CD4-positive, alpha-beta T cell (primary cell): ENCODE data around the gene AFAP1. TPM values are rescaled to one million over a fixed set of nuclear protein-coding genes. Genes with fewer than 3 reads are reported as not detected.

Experiments
- ATAC-seq: fragments of 200-7000 bp; cut with Tn5 transposase; one replicate; pipeline ENCODE4 v1.10.0; 2022; ENCODE audit warnings: mild to moderate bottlenecking; ENCODE audit not compliant: poor library complexity
- CTCF ChIA-PET: fragments of 350-600 bp; sonication (Branson Sonifier 250); formaldehyde crosslinking; loops from one replicate; lab custom pipeline; 2021; ENCODE audit warnings: antibody characterized with exemption, inconsistent platforms; lab: Charles Lee
- POLR2A ChIA-PET: fragments of 350-600 bp; sonication (Branson Sonifier 250); formaldehyde crosslinking; loops from one replicate; lab custom pipeline; 2021; ENCODE audit warnings: antibody characterized with exemption, inconsistent platforms; lab: Charles Lee
- DNase-seq, 14 experiments: peaks; one replicate each; pipeline ENCODE4 v3.0.0-alpha.2; 2013 to 2020; ENCODE audit warnings: mixed read lengths in 2 of 14
- H3K27ac ChIP-seq, 2 donors: one replicate each; pipeline versions ENCODE4 v1.5.1 to v1.7.0; 2013; ENCODE audit warnings: low read length in 2 of 2, low read depth in 1 of 2, mild to moderate bottlenecking in 1 of 2
- H3K27me3 ChIP-seq, 2 experiments: 1 replicate in 1 of 2; 2 replicates in 1 of 2; pipeline versions ENCODE4 v1.6.1 to v1.7.0; 2013; ENCODE audit warnings: low read length in 2 of 2, control low read depth in 1 of 2, mild to moderate bottlenecking in 1 of 2, moderate library complexity in 1 of 2; ENCODE audit not compliant: insufficient read depth in 2 of 2, control insufficient read depth in 1 of 2
- H3K36me3 ChIP-seq: one replicate; pipeline ENCODE4 v1.6.1; 2013; ENCODE audit warnings: low read length, control low read depth; ENCODE audit not compliant: insufficient read depth
- H3K4me1 ChIP-seq: one replicate; pipeline ENCODE4 v1.6.1; 2013; ENCODE audit warnings: low read length, control low read depth; ENCODE audit not compliant: insufficient read depth
- H3K4me3 ChIP-seq: one replicate; pipeline ENCODE4 v1.5.1; 2013; ENCODE audit warnings: mild to moderate bottlenecking, low read length, moderate library complexity
- H3K9me3 ChIP-seq, 2 experiments: 1 replicate in 1 of 2; 2 replicates in 1 of 2; pipeline versions ENCODE4 v1.6.1 to v1.7.0; 2013; ENCODE audit warnings: low read length in 2 of 2, mild to moderate bottlenecking in 2 of 2, control low read depth in 1 of 2, moderate library complexity in 1 of 2; ENCODE audit not compliant: control insufficient read depth in 1 of 2, insufficient read depth in 1 of 2
- H3K27ac Mint-ChIP-seq: one replicate; pipeline ENCODE4 v1.8.0; 2020; ENCODE audit warnings: mixed read lengths
- H3K27me3 Mint-ChIP-seq: one replicate; pipeline ENCODE4 v1.8.0; 2021; ENCODE audit warnings: mixed read lengths
- H3K36me3 Mint-ChIP-seq: one replicate; pipeline ENCODE4 v1.8.0; 2021; ENCODE audit warnings: low read depth, mixed read lengths
- H3K4me1 Mint-ChIP-seq: one replicate; pipeline ENCODE4 v1.8.0; 2021; ENCODE audit warnings: low read depth, mixed read lengths
- H3K4me3 Mint-ChIP-seq: one replicate; pipeline ENCODE4 v1.8.0; 2020; ENCODE audit warnings: mild to moderate bottlenecking, mixed read lengths
- H3K9me3 Mint-ChIP-seq: one replicate; pipeline ENCODE4 v1.8.0; 2020; ENCODE audit warnings: mixed read lengths
- intact Hi-C, 2 experiments: fragments of 100-400 bp; cut with DNase I in 1 of 2; cut with micrococcal nuclease in 1 of 2; formaldehyde crosslinking; loops; one replicate each; pipeline versions ENCODE4 v1.15.1 to v1.9.0; 2023 to 2025; cut with DNase I, micrococcal nuclease
- total RNA-seq, 174 experiments: library from RNA in 2 of 174; stranded (reverse) in 2 of 174; gene quantifications; one replicate each; pipeline ENCODE4 v1.2.3 and lab custom pipeline; 2021 to 2026
- TF ChIP-seq, protein P1 (sequence below): fragments of 200-600 bp; IDR thresholded peaks from one replicate; pipeline ENCODE4 v1.8.0; 2022; ENCODE audit warnings: antibody characterized with exemption, mild to moderate bottlenecking

The AFAP1 gene
- total RNA-seq, 2 experiments from 2014 or later = 9.8 to 10.9 TPM

DNA sequence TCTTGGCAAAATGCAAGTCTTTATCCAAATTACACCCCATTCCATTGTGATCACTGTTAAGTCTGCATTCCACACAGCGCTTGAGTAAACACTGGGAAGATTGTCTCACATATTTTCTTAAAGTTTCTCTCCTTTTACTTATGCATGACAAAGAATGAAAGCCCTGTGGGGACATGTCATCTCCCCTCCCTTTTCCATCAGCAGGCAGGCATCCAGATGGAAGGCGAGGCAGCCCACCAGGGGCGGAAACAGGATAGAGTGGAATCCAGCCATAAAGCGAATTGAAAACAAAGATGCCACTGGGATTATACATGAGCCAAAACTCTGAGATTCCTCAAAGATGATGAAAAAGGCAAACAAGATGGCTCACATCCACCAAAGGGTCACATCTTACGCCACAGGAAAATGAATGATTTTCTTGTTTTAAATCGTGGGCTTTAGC lies 78.2 kb downstream of the AFAP1 start:
- Mint-ChIP-seq H3K36me3 (peaks cover 26% of the 10 kb centered on the region), H3K27ac (no peak overlapping the region), H3K4me3 (no peak overlapping the region), H3K4me1 (peaks cover 49% of the 10 kb centered on the region), H3K27me3 (no peaks in the 10 kb centered on the region), H3K9me3 (peaks cover 2% of the 10 kb centered on the region)
- Histone ChIP-seq H3K27me3 (no peaks in the 10 kb centered on the region), H3K27ac (no peak overlapping the region), H3K4me3 (no peak overlapping the region), H3K4me1 (peaks cover 13% of the 10 kb centered on the region), H3K36me3 (no peaks in the 10 kb centered on the region), H3K9me3 (no peaks in the 10 kb centered on the region)
- intact Hi-C loops = no loop called here
- ChIA-PET CTCF (no interaction called here), POLR2A (no interaction called here)
- ATAC-seq = no peak
- DNase-seq = no peak
- TF ChIP-seq, protein P1, sequence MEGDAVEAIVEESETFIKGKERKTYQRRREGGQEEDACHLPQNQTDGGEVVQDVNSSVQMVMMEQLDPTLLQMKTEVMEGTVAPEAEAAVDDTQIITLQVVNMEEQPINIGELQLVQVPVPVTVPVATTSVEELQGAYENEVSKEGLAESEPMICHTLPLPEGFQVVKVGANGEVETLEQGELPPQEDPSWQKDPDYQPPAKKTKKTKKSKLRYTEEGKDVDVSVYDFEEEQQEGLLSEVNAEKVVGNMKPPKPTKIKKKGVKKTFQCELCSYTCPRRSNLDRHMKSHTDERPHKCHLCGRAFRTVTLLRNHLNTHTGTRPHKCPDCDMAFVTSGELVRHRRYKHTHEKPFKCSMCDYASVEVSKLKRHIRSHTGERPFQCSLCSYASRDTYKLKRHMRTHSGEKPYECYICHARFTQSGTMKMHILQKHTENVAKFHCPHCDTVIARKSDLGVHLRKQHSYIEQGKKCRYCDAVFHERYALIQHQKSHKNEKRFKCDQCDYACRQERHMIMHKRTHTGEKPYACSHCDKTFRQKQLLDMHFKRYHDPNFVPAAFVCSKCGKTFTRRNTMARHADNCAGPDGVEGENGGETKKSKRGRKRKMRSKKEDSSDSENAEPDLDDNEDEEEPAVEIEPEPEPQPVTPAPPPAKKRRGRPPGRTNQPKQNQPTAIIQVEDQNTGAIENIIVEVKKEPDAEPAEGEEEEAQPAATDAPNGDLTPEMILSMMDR = no peak

DNA sequence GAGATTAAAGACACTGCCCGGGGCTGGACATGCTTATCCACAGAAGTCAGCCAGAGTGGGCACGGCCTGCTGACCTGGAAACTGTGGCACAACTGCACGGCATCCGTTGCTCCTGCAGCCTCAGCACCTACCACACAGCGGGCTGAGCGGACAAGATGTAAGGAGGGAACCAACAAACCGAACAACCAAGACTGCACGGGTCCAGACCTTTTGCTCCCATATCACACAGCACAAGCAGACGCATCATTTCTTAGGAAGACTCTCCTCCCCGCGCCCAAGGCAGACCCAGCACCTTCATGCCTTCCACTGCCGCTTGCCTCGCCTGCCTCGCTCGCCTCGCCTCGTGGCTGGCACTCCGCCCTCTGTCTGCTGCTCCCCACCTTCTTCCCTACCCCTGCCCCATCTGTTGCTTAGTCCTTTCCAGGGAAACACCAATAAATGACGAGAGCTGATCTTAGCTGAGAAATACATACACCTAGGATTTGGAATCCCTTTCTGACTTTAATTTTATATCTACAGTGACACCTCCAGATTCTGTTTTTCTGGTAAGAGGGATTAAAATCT lies 79.0 kb downstream of the AFAP1 start:
- peaks cover 2% of the 10 kb centered on the region for H3K9me3 Mint-ChIP-seq
- H3K27me3 Mint-ChIP-seq = no peaks in the 10 kb centered on the region
- H3K4me3 ChIP-seq = no peak overlapping the region
- no peaks in the 10 kb centered on the region for H3K9me3 ChIP-seq
- POLR2A ChIA-PET = no interaction called here
- H3K36me3 ChIP-seq = no peaks in the 10 kb centered on the region
- no peak overlapping the region for H3K4me3 Mint-ChIP-seq
- DNase-seq (no peak), ATAC-seq (no peak)
- peaks cover 54% of the 10 kb centered on the region for H3K4me1 Mint-ChIP-seq
- peaks cover 20% of the 10 kb centered on the region for H3K4me1 ChIP-seq
- no peaks in the 10 kb centered on the region for H3K27me3 ChIP-seq
- no peak overlapping the region for H3K27ac Mint-ChIP-seq
- CTCF ChIA-PET = no interaction called here
- intact Hi-C loops = no loop called here
- H3K36me3 Mint-ChIP-seq = peaks cover 23% of the 10 kb centered on the region
- TF ChIP-seq, protein P1 = no peak
- H3K27ac ChIP-seq = no peak overlapping the region

DNA sequence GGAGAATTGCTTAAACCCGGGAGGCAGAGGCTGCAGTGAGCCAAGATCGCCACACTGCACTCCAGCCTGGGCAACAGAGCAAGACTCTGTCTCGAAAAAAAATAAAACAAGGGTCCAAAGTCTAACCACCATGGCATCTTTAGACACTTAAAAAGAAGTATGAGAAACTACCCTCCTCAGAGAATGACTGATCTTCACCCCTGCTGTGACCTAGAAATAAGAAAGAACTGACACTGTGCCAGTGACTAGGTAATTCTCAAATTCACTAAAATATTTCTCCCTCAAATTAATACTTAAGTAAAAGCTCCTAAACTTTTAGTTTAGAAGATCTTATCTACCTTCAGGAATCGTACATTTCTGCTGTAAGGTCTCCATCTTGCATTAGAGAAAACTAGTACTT lies 80.3 kb downstream of the AFAP1 start:
- TF ChIP-seq, protein P1 = no peak
- ChIA-PET POLR2A (no interaction called here), CTCF (no interaction called here)
- ATAC-seq (no peak), DNase-seq (no peak)
- Histone ChIP-seq H3K9me3 (no peaks in the 10 kb centered on the region), H3K27me3 (no peaks in the 10 kb centered on the region), H3K4me1 (peaks cover 33% of the 10 kb centered on the region), H3K4me3 (no peak overlapping the region), H3K36me3 (no peaks in the 10 kb centered on the region), H3K27ac (no peak overlapping the region)
- H3K4me3 Mint-ChIP-seq = no peak overlapping the region
- no peaks in the 10 kb centered on the region for H3K27me3 Mint-ChIP-seq
- intact Hi-C loops = loop anchor here in 1 of 2 experiments (10.0 kb wide), 1 partner anchor 575 kb away; no protein-coding TSS in a partner anchor
- no peak overlapping the region for H3K27ac Mint-ChIP-seq
- peaks cover 62% of the 10 kb centered on the region for H3K4me1 Mint-ChIP-seq
- H3K9me3 Mint-ChIP-seq = peaks cover 2% of the 10 kb centered on the region
- peaks cover 24% of the 10 kb centered on the region for H3K36me3 Mint-ChIP-seq
